GM12873 (cell line): ENCODE results near the gene THSD7B.

Experiments
- TF ChIP-seq, protein P1 (sequence below): IDR thresholded peaks from 2 replicates; pipeline ENCODE4 v1.5.1; 2012; ENCODE audit warnings: low read depth, mild to moderate bottlenecking, moderate library complexity, low read length, control low read depth; ENCODE audit not compliant: insufficient read depth; ENCODE audit errors: missing control alignments

Gene THSD7B

DNA sequence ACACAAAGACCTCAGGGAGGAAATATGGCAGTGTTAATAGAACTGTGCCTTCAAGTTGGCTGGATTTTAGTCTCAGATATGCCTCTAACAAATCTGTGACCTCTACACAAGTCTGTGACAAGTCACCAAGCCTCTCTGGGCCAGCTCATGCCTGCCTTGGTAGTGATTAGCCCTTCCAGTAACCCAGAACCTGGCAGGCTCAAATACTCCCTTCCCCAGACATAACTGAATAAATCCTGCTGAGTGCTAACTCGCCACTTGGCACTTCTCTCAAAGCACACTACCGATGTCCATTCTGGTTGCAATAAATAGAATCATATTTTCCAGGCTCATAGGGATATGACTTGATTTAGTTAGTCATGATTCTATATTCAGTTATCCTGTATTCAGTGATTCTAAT lies 15.3 kb upstream of the THSD7B start:
- TF ChIP-seq, protein P1, sequence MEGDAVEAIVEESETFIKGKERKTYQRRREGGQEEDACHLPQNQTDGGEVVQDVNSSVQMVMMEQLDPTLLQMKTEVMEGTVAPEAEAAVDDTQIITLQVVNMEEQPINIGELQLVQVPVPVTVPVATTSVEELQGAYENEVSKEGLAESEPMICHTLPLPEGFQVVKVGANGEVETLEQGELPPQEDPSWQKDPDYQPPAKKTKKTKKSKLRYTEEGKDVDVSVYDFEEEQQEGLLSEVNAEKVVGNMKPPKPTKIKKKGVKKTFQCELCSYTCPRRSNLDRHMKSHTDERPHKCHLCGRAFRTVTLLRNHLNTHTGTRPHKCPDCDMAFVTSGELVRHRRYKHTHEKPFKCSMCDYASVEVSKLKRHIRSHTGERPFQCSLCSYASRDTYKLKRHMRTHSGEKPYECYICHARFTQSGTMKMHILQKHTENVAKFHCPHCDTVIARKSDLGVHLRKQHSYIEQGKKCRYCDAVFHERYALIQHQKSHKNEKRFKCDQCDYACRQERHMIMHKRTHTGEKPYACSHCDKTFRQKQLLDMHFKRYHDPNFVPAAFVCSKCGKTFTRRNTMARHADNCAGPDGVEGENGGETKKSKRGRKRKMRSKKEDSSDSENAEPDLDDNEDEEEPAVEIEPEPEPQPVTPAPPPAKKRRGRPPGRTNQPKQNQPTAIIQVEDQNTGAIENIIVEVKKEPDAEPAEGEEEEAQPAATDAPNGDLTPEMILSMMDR: no peak

DNA sequence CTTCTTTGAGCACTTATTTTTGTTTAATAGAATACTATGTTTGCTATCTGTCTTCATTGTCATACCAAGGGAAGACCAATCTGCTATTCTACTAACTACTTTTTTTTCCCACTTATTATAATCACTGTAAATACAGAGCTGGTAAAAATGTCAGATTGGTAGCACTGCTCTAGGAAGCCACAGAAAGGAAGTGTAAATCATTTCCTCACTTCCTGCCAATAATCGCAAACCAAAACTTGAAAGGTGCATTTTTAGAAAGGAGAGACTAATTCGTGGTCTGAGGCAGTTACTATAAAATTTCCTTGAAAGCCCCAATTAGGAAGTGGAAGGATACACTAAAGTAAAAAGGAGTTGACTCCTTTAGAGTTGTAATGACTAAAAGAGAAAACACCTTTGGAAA lies 13.9 kb upstream of the THSD7B start:
- TF ChIP-seq, protein P1: no peak

DNA sequence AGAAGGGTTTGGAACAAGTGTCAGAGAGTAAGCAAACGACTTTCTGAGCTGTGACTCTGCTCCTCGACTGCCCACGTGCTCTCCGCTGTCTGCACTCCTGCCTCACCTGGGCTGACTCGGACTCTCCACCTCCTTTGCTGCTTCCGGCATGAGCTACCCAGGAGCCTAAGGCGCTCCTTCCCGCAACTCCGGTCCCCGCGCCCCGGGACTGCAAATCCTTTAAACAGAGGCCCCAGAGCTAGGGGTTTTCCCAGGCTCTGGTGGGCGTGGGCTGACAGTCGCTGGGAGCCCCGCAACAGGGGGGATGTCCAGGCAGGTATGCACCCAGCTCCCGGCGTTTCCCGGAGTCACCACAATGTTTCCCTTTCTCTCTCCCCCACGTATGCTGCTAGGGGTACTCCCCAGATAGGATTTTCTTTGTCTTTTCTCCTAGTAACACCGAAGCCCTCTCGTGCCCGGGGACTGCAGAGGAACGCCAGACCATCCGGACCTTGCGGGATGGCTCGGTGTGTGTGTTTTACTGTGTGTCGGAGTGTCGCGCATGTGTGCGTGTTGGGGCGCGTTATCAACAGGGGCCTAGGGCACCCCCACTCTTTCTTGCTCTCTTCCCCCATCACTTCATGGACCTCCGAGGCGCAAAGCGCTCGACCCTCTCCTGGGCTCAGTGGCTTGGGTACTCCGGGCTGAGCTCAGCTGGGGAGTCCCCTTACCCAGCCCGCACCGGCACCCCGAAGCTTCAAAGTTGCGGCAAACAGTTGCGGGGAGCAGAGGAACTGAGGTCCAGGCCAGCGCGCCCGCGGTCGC lies 691 bp upstream of the THSD7B start:
- TF ChIP-seq, protein P1: no peak

DNA sequence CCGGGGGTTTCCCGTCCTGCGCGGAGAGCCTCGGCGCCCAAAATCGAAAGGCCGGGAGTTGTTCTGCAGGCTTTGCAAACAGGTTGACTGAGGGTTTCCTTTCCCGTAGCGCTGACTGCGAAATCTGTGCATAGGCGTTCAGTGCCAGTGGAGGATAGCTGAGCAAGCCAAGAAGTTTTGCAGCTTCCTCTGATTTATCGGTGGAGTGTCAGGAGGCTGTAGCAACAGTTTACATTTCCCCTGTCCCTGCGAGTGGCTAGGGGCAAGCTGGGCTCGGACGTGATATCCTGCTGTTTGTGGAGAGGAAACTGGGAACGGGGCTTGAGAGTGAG lies 694 bp downstream of the THSD7B start:
- TF ChIP-seq, protein P1: no peak

DNA sequence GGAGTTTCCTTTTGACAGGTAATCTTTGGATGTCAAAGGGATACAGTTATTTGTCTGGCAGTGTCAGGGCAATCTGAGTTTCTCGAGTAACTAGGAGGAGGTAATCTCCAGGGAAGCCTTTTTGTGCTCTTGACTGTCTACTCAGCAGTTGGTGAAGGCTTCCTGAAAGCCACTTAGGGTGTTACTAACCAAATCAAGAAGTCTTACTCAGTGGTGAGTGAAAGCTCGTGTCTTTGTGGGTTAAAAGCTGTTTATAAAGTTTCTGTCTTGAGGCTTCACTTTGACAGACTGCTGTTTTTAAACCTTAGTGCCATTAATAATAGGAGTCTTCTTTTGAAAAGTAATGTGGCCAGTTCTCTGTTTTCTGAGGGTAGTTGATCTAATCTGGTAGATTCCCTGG lies 1.7 kb downstream of the THSD7B start:
- TF ChIP-seq, protein P1: no peak

DNA sequence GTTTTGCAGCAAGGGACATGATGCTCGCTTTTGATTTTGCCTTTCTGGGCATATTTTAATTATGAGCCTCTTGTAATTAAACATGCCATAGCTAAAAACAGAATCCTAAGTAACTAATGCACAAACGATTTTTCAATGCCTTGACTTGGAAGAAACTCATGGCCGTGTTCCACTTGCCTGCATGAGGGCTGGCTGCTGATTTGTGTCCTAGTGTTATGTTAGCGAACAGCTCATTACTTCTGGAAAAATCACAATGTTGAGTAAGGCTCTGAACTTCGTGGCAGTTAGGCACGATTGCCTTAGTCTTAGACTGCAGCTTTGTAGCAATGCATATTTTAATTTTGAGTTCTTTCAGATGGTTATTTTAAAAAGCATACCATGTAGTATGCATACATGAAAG lies 4.5 kb downstream of the THSD7B start:
- TF ChIP-seq, protein P1: no peak

DNA sequence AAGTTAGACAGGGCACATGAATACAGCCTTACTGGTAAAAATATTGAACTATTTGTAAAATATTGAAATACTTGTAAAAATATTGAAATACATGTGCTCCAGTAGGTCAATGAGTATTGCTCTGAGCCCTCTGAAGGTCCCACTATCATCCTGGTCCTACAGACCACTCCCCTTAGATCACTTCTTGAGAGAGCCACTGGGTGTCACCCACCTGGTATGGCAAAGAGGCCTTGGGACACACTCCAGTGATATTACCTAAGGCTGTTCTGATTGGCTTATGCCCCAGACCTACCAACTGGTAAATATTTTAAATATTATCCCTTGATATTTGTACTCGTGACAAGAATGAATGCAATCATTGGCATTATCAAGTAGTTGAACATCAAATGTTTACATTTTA lies 5.0 kb downstream of the THSD7B start:
- TF ChIP-seq, protein P1: no peak

DNA sequence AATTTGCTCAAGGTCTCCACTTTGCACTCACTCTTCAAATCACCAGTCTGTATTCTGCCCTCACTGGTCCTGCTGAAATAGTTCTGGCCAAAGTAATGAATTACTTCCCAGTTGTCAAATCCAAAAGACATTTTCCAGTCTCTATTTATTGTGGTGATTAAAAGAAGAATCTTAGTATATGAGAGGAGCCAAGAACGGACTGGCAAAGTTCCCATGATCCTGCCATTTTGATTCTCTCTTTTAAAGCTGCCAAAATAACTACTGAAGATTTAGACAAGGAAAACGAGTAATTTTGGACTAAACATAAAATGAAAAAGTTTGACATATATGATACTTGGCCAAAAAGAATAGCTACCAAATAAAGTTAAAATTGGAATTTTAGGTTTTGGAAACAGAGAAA lies 12.0 kb downstream of the THSD7B start:
- TF ChIP-seq, protein P1: no peak
